HL-60/S4 treated with phorbol 12-myristate 13-acetate at 8.2 ng/mL for 4 days and 3 days (cell line): Measurements from ENCODE around the gene VSTM1.
"Not testable (repeated sequence)": the region's sequence is repeated elsewhere in the genome, so short reads cannot be mapped to it uniquely, and the experiment has no call there.

Experiments
- in situ Hi-C: fragments of 300-500 bp; cut with MboI; formaldehyde crosslinking; loops from 2 replicates; pipeline ENCODE4 v1.15.0; 2022; ENCODE audit warnings: low sequenced_read_pairs

Gene VSTM1

GRCh38 chr19:54074851-54075250 lies 11.2 kb upstream of the VSTM1 start:
- in situ Hi-C loops, result no loop called here

DNA sequence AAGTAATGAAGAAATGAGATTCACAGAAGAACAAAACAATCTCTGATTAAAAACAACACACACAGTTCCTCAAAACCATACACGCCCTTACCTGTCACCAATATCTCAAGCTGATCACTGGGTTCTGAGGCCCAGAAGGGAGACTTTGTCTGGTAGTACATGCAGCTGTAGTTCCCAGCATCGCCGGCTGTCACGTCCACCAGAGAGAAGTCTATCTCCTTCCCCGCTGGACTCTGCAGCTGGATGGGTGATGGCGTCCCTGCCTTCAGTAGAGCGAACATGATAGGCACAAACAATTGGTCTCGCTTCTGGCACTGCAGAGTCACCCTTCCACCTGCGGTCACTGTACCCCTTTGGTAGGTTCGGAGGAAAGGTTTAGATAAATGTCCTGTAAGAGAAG lies 10.1 kb upstream of the VSTM1 start:
- in situ Hi-C loops, result no loop called here

- in situ Hi-C loops, result no loop called here
Observed at GRCh38 chr19:54069470-54069869, 5.8 kb upstream of the VSTM1 start.

GRCh38 chr19:54062643-54063042 lies 1.1 kb downstream of the VSTM1 start:
- in situ Hi-C loops, result no loop called here

DNA sequence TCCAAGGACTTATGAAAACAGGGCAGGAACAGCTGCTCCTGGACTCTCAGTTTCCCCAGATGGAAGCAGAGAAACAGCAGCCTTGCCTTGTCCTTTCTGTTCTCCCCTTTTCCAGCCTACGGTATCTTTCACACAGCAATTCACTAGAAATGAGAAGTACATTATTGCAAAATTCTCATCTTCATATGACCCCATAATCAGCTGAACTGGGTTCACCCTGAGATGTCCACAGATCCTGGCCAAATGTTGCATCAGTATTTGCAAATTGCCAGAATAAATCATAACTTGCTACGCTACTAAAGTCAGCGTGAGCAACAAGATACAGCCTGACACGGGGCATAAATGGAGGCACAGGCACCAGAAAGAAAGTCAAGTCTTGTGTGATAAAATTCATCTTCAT lies 16.1 kb downstream of the VSTM1 start:
- in situ Hi-C loops, result no loop called here

- in situ Hi-C loops, result no loop called here
Observed at GRCh38 chr19:54045771-54046170, 17.9 kb downstream of the VSTM1 start.

- in situ Hi-C loops, result no loop called here
Observed at GRCh38 chr19:54042989-54043388, 20.7 kb downstream of the VSTM1 start.

DNA sequence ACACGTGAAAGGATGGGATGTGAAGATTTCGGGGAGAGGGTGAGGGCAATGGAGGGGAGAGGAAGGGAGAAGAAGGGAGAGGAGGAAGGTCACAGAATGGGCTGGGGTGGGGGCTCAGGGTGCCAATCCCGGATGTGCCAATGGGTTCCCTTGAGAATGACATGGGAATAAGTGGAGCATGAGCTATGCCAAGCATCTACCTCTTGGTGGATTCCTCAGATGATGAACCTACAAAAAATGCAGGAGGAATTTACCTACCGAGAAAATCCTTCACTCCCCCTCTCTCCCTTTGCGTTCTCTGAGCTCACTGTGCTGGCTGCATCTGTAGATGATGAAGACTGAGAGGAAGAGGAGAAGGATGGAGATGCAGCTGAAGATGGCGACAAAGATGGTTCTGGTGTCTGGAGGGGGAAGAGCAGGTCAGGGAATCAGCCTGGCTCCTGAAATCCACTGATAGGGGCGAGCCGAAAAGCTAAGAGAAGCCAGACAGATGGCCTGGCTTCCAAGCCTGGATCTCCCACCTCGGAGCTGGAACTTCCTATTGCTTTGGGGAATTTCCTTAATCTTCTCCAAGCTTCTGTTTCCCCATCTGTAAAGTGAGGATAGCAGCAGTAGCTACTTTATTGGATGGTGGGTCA lies 21.6 kb downstream of the VSTM1 start:
- in situ Hi-C loops, result no loop called here

GRCh38 chr19:54040003-54040402 lies 23.7 kb downstream of the VSTM1 start:
- in situ Hi-C loops, result no loop called here

GRCh38 chr19:54036542-54036941 lies 27.2 kb downstream of the VSTM1 start:
- in situ Hi-C loops, result not testable (repeated sequence)

- in situ Hi-C loops, result no loop called here
Observed at GRCh38 chr19:54035215-54036178, 28.2 kb downstream of the VSTM1 start.

GRCh38 chr19:54030895-54031586 lies 32.7 kb downstream of the VSTM1 start:
- in situ Hi-C loops, result no loop called here

GRCh38 chr19:54029930-54030490 lies 33.7 kb downstream of the VSTM1 start:
- in situ Hi-C loops, result loop anchor here (10.0 kb wide), 1 partner anchor 235 kb away; no protein-coding TSS in a partner anchor

- in situ Hi-C loops, result loop anchor here (10.0 kb wide), 1 partner anchor 234 kb away; no protein-coding TSS in a partner anchor
Observed at GRCh38 chr19:54029301-54029700, 34.4 kb downstream of the VSTM1 start.

DNA sequence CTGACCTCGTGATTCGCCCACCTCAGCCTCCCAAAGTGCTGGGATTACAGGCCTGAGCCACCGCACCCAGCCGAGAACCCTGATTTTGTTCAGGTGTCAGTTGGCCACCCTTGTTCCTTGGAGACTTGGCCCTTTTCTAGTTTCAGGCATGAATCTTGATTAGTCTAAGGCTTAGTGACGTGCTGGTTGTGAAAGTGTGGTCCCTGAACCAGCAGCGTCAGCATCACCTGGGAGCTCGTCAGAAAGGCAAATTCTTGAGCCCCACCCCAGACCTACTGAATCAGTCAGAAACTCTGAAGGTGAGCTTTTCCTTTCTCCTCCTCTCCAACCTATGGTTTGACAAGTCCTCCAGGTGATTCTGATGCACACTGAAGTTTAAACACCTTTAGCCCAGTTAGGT lies 37.0 kb downstream of the VSTM1 start:
- in situ Hi-C loops, result loop anchor here (10.0 kb wide), 1 partner anchor 232 kb away; no protein-coding TSS in a partner anchor

DNA sequence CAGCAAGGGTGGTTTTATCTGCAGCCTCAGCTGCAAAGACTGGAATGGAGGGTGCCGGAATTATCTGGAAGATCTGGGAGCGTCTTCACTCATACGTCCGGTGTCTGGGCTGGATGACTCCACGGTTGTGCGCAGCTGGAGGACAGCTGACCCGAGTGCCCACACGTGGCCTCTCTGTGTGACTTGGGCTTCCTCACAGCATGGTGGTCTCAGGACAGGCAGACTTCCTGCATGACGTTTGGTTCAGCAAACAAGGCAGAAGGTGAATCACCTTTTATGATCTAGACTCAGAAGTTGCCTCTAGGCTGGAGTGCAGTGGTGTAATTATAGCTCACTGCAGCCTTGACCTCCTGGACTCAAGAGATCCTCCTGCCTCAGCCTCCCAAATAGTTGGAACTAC lies 39.0 kb downstream of the VSTM1 start:
- in situ Hi-C loops, result loop anchor here (10.0 kb wide), 1 partner anchor 230 kb away; no protein-coding TSS in a partner anchor

DNA sequence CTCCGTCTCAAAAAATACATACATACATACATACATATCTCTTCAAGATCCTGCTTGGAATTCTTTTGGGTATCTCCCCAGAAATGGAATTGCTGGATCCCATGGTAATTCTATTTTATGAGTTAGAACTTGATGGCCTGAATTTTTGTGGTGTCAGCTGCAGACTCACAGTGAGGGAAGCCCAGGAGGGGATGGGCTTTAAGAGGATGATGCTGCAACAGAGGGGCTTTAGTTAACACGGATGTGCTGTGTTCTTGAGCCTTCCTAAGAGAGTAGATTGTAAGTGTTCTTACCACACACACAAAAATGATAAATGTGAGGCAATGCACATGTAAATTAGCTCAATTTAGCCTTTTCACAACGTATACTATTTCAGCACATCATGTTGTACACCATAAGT lies 40.5 kb downstream of the VSTM1 start:
- in situ Hi-C loops, result loop anchor here (10.0 kb wide), 1 partner anchor 228 kb away; no protein-coding TSS in a partner anchor

DNA sequence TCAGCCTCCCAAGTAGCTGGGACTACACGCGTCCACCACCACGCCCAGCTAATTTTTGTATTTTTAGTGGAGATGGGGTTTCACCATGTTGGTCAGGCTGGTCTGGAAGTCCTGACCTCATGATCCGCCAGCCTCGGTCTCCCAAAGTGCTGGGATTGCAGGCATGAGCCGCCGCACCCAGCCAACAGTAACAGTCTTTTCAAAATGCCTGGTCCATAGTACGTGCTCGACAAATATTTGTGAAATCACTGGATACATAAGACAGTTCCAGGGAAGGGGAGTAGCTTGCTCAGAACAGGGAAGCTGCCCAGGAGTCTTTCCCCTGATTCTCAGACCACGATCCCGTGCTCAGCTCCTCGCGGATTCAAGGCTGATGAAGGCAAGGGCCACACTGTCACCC lies 41.8 kb downstream of the VSTM1 start:
- in situ Hi-C loops, result loop anchor here (10.0 kb wide), 1 partner anchor 227 kb away; no protein-coding TSS in a partner anchor

DNA sequence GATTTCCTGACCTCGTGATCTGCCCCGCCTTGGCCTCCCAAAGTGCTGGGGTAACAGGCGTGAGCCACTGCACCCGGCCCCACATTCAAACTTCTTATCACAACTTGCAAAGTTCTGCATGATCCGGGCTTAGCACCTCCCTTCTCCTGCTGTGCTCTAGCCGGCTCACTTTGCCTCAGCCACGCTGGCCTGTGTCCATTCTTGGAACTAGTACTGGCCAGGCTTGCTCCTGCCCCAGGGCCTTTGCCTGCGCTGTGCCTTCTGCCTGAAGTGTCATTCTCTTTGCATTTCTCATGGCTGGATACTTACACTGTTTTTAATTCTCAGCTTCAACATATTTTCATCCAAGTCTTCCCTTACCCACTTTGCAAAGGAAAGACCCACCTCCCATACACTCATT lies 42.3 kb downstream of the VSTM1 start:
- in situ Hi-C loops, result loop anchor here (10.0 kb wide), 1 partner anchor 227 kb away; no protein-coding TSS in a partner anchor

DNA sequence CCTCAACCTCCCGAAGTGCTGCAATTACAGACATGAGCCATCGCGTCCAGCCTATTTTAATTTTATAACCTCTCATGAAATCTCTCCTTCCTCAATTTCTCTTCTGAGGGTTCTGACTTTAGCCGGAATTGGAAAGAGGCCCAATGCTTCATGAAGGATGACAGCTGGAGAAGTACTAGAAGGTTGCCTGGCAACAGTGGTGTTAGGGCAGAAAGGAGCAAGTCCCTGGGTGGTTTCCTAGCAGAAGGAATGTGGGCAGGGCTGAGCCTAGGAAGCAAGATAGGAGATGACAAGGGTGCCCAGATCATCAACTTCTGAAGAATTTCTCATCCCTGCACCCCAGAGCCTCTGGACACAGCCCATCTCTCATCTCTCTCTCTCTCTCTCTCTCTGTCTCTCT lies 46.4 kb downstream of the VSTM1 start:
- in situ Hi-C loops, result no loop called here
